ENCODE data around the gene INCA1.

Gene INCA1

DNA sequence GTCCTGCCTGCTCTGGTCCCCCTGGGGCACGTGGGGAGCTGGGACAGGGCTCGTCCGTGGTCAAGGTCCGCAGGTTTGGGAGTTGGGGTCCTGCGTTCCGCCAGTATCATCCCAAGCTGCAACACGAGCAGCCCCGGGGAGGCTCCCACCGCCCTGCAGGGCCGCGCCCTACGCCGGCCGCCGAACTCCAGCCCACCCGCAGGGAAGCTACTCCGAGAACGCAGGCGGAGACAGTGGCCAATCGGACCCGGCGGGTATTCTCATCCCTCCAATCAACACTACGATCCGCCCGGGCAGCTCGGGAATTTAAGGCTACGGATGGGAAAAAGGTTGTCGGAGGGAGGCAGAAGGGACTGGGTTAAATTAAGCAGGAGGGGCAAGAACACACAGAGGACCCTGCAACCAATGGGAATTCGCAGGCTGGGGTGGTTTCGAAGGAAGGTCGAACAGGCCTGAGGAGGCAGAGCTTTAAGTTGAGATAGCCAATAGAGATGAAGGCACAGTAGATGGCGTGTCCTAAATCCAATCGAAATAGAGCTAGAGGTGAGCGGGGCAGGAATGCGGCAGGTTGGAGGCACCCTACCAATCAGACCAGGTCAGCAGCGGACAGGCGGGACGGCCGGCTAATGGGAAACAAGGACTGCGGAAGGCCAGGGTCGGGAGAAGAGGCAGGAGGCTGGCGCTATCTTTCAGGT lies 30.3 kb downstream of the INCA1 start:
- H3K4me3 ChIP-seq (ENCODE audit: low read depth, low read length), result peak overlapping the region; percentile 93
- TF ChIP-seq, protein P1, sequence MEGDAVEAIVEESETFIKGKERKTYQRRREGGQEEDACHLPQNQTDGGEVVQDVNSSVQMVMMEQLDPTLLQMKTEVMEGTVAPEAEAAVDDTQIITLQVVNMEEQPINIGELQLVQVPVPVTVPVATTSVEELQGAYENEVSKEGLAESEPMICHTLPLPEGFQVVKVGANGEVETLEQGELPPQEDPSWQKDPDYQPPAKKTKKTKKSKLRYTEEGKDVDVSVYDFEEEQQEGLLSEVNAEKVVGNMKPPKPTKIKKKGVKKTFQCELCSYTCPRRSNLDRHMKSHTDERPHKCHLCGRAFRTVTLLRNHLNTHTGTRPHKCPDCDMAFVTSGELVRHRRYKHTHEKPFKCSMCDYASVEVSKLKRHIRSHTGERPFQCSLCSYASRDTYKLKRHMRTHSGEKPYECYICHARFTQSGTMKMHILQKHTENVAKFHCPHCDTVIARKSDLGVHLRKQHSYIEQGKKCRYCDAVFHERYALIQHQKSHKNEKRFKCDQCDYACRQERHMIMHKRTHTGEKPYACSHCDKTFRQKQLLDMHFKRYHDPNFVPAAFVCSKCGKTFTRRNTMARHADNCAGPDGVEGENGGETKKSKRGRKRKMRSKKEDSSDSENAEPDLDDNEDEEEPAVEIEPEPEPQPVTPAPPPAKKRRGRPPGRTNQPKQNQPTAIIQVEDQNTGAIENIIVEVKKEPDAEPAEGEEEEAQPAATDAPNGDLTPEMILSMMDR (IDR thresholded peaks at IDR 0.05; ENCODE audit: borderline replicate concordance, insufficient read depth, low read depth, low read length), result no peak

GRCh38 chr17:4965311-4965986 lies 31.9 kb downstream of the INCA1 start:
- TF ChIP-seq, protein P1 (IDR thresholded peaks at IDR 0.05; ENCODE audit: borderline replicate concordance, insufficient read depth, low read depth, low read length), result no peak
- H3K4me3 ChIP-seq (ENCODE audit: low read depth, low read length), result no peak overlapping the region

- TF ChIP-seq, protein P1 (IDR thresholded peaks at IDR 0.05; ENCODE audit: borderline replicate concordance, insufficient read depth, low read depth, low read length), result no peak
These were observed 36.9 kb downstream of the INCA1 start for GRCh38 chr17:4960279-4960922.

GRCh38 chr17:4959261-4959965 lies 37.9 kb downstream of the INCA1 start:
- TF ChIP-seq, protein P1 (IDR thresholded peaks at IDR 0.05; ENCODE audit: borderline replicate concordance, insufficient read depth, low read depth, low read length), result no peak

More at GRCh38 chr17:4960279-4960922, 36.9 kb downstream of the INCA1 start:
- H3K4me3 ChIP-seq (ENCODE audit: low read depth, low read length), result no peak overlapping the region

GRCh38 chr17:4958102-4958501 lies 39.2 kb downstream of the INCA1 start:
- TF ChIP-seq, protein P1 (IDR thresholded peaks at IDR 0.05; ENCODE audit: borderline replicate concordance, insufficient read depth, low read depth, low read length), result no peak
- no peak overlapping the region for H3K4me3 ChIP-seq (ENCODE audit: low read depth, low read length)

More at GRCh38 chr17:4959261-4959965, 37.9 kb downstream of the INCA1 start:
- no peak overlapping the region for H3K4me3 ChIP-seq (ENCODE audit: low read depth, low read length)

GRCh38 chr17:4956493-4957061 lies 40.7 kb downstream of the INCA1 start:
- H3K4me3 ChIP-seq (ENCODE audit: low read depth, low read length), result no peak overlapping the region
- TF ChIP-seq, protein P1 (IDR thresholded peaks at IDR 0.05; ENCODE audit: borderline replicate concordance, insufficient read depth, low read depth, low read length), result peak; percentile 61

All from GM12875 (cell line).